ENCODE measurements around the gene USP49.

The USP49 gene

DNA sequence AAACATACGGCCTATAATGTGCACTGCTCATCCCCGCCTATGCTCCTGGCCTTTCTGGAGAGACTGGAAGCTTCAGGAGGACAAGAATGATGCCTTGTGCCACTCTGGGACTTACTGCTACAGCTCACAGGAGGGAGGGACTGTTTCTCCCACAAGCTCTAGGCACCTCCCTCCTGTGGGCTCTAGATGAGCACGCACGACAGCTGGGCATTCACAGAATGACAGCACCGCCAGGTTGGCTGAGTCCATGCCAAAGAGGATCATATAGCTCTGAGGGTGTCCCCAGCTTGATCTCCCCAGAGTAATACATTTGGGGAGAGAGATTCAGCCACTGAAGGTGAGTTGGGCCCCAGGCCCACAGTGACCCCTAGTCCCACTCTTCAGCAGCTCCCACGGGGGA is 137.9 kb downstream of the USP49 start:
- no peak for DNase-seq (ENCODE audit: low read depth, low spot score)

DNA sequence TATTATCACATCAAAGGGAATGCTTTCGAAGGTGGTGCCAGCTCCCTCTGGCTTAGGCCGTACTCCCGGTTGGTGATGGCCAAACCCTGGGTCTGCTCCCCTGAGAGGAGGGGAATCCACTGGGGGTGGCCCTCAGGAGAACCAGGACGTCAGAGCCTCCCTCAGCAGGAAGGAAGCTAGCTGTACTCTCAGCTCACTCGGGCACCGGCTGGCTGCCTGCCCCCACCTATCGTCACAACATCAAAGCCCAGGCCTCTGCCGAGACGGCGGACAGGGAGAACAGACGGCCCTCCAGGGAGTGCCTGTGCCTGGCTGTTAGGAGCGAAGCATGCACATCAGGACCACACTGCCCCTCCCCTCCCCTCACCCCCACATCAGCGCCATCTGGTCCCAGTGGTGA is 138.8 kb downstream of the USP49 start:
- DNase-seq (ENCODE audit: low read depth, low spot score) = no peak

DNA sequence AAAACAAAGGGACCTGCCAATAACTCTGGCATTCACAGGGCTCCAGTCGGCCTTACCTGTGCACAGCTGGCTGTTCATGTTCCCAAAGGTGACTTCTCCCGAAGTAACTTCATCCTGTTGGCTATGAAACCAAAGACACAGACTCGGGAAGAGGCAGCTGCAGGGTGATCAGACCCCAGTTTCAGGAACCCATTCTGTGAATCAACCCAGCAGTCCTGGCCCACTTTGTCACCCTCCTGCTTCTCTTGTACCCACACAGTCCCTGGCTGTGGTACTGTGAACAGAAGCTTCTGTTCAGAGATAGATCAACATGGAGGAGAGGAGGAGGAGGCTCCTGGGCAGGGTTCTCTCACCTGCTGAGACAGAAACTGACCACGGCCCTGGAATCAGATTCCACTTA is 139.3 kb downstream of the USP49 start:
- DNase-seq (ENCODE audit: low read depth, low spot score) = no peak

DNA sequence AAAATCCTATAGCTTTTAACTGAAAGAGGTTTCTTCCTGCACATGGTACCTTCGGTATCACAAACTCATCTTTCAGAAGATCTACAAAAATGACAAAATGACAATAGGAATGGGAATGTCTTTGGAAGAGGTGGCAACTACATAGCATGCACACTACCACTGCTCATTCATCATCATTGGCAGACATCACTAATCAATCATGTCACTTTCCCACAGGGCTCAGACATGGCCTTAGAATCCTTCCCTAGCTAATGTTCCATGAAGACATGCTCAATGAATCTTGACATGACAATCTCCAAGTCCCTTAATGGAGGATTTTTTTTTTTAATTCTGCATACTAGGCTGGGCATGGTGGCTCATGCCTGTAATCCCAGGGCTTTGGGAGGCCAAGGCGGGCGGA is 144.8 kb downstream of the USP49 start:
- DNase-seq (ENCODE audit: low read depth, low spot score) = no peak

DNA sequence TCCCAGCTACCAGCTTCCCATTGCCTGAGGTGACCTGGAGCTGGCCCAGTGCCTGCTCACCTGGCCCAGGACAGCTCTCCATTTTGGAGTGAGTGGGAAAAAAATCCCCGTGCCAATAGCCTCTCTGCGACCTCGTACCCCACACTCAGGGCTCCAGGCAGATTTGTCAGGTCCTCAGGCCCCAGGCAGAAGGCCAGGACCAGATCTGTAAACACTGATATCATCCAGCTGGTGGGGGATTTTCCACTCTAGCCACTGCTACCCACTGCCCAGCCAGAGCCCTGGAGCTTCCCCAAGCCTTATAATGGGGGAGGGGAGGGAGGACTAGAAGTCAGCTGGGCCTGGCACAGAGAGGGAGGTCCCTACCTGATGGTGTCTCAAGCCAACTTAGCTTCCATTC is 146.6 kb downstream of the USP49 start:
- DNase-seq (ENCODE audit: low read depth, low spot score) = no peak

DNA sequence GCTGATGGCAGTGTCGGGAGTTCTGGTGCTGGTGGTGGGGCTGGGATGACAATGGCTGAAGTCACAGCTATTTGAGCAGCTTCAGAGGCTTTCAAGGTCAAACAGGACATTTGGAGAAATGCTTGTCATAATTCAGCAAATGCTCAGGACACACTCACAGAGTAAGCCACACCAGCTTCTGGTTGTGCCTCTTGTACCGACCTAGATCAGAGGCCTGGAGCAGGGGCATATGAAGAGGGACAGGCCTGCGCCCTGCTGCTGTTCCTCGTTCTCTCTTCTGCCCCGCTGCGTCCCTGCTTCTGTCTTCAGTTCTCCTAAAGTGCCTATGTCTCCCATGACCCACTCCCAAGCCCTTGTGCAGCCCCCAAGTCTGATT is 147.1 kb downstream of the USP49 start:
- no peak for DNase-seq (ENCODE audit: low read depth, low spot score)

DNA sequence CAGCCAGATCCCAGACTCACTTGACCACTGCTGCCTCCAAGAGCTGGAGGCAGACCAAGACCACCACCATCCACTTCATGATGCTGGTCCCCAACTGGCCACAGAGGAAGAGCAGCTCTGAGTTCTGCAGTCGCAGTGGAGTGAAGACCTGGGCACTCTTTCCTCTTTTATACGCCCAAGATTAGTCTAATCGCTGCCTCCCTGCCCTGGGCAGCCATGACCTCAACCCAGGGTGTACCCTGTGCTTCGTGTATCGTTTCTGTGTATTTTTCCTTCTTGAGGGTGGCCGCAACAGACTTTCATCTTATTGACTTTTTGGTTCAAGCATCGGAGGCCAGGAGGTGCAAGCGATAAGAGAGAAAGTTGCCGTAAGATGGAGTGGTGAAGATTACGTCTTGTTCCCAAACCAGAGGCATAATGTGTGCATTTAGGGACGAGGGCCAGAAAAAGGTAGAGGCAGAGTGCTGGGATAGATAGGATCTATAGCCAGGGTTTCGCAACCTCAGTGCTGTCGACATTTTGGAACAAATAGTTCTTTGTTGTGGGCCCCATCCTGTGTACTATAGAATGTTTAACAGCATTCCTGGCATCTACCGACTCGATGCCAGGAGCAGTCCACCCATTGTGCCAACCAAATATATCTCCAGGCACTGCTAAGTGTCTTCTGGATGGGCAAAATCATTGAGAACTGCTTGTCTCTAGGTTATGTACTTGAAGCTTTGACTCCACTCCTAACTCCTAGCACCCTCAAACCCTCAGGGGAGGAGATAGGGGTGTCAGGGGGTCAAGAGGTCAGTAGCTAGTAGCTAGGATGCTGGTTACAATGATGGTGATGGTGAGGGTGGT is 147.7 kb downstream of the USP49 start, which contains the start of gene PGC:
TSS of gene PGC (minus strand) at position 142 of the 846 bp plus-strand sequence. CDS start at position 79, 63 bp downstream.
- DNase-seq (ENCODE audit: low read depth, low spot score) = no peak

DNA sequence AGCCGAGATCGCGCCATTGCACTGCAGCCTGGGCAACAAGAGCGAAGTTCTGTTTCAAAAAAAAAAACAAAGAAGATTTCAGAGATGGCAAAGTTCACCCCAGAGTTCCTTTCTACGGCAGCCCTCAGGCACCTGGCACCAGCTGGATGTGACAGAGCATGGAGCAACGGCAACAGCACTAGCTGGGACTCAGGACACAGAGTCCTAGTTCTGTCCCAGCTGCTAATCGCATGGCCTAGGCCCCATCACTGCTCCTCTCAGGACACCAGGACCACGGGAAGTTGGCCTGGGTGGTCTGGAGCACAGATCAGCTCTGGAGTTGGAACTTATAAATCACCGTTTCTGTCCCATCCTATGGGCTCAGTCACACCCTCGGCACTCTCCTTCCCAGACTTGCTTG is 149.1 kb downstream of the USP49 start:
- no peak for DNase-seq (ENCODE audit: low read depth, low spot score)

DNA sequence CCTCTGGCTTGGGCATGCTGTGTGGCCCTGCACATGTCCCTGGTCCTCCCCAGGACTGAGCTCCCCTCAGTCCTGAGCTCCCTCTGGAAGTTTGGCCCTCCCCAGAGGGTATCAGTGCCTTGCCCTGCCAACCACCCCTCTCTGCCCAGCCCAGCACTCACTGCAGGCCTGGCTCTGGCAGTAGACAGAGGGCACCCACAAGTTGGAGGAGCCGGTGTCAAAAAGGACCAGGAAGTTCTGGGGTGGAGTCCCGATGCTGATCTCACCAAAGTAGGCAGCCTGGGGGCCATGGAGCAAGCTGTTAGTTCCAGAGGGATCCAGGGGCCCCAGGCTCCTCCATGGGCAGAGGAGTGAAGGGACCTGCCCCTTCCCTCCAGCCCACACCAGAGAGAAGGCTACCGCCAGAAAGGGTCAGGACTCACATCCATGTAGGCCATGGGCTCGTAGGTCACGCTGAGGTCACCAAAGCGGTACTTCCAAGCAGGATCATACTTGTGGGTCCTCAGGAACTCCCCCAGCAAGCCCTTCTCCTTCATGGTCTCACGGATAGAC is 150.9 kb downstream of the USP49 start:
- DNase-seq (ENCODE audit: low read depth, low spot score) = no peak

DNA sequence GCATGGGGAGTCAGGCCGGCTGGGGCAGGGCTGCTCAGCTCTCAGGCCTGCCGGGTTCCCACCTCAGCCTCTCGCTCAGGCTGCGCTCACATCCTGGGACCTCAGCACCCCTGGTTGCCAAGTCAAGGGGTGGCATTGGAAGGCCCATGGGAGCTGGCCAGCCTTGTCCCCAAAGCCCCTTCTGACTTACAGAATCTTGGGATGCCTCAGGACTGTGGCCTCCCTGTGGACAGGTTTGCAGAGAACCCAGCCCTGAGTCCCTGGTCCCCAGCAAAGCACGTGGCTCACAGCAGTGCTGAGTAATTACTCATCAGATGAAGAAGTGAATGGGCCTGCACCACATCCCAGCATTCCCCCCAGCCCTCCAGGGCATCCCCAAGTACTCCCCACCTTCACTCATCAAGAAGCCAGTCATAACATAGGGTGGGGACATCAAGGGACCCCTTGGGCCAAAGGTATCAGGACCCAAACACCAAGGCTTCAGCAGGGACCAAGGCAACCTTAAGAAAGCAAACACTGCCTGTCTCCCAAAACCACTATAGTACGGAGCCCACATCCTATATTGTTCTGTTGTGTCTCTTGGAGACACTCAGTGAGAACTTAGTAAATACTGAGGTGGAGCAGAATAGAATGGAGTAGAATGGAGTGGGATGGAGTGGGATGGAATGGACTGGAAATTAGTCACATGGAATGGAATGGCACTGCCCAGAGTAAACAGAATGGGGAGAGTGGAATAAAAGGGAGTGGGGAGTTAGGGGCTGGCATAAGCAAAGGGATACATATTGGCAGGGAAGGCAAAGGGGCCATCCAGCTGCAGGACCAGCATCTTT is 151.6 kb downstream of the USP49 start:
- no peak for DNase-seq (ENCODE audit: low read depth, low spot score)

DNA sequence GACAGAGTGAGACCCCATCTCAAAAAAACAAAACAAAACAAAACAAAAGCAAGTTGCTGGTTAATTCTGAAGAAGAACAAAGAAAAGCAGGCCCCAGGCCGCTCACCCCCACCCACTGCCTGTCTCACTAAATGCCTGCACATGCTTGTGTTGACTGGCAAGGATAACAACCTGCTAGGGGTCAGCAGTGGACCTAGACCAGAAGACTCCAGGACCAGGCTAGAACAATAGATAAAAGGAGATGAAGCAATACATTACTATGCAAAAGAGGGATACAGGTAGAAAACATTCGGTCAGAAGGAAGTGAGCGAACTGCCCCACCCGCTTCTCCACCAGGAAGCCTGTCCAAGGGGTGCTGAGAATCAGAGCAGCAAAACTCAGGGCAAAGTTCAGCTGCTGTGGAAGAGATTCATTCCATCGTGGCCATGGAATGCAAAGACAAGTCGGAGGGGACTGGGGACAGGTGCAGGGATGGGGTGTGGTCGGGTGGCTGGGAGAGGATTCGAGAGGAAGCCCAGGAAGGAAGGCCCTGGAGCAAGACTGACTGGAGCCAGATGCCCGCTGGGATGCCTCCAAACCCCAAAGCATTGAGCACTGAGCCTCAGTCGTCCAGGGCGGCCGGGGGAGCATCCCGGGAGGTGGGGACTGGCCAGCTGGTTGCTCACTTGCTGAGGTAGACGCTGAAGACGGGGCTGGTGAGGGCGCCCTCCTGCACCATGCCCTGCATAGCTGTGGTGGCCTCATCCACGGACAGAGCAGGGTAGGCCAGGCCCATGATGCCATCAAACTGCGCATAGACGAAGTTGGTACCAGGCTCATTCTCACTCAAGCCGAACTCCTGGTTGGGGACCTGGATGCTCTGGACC is 153.3 kb downstream of the USP49 start:
- no peak for DNase-seq (ENCODE audit: low read depth, low spot score)

DNA sequence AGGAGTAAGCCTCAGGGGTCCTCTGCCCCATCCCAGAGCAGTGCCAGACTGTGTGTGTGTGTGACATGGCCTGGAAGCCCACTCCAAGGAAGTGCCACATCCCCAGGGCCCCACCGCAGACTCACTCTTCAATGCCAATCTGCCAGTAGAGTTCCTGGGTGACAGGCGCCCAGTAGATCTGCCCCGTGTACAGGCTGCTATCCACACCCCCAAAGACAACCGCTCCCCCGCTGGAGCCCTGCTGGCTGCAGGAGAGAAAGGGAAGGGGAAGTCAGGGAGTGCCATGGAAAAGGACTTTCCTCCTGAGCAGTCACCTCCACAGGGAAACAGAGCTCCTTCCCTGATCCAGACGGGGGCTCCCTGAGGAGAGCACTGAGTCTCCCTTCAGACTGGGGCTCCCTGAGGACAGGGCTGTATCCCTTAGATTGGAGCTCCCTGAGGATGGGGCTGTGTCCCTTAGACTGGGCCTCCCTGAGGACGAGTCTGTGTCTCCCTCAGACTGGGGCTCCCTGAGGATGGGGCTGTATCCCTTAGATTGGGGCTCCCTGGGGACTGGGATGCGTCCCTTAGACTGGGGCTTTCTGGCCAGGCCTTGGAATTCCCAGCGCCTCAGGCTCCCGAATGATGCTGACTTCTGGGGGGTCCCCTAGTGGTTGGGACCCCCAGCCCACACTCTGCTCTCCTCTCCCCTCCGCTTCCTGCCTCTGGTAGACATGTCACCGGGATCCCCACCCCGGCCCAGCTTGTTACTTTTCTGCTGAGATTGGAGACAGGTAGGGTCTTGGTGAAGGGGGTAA is 154.6 kb downstream of the USP49 start:
- no peak for DNase-seq (ENCODE audit: low read depth, low spot score)
